ENCODE data around the gene KRTAP2-1. TPM values are rescaled to one million over a fixed set of nuclear protein-coding genes. Genes with fewer than 3 reads are reported as not detected.
"Not testable (repeated sequence)": the region's sequence is repeated elsewhere in the genome, so short reads cannot be mapped to it uniquely, and the experiment has no call there.

Gene KRTAP2-1
- polyA plus RNA-seq, 1 experiment: not detected

- POLR2A ChIA-PET: no interaction called here
- no peak within 1 kb of the TSS for H3K4me3 ChIP-seq (ENCODE audit: low read depth, low read length)
- H3K36me3 ChIP-seq (ENCODE audit: control insufficient read depth, insufficient read depth, low read length): no peaks in the 10 kb centered on the region
- CTCF ChIA-PET: interaction anchor here (1.6 to 2.0 kb wide), 2 partner anchors 18 to 157 kb away, joined by 3 to 8 read pairs; no protein-coding TSS in a partner anchor
- DNase-seq (ENCODE audit: low read depth): peak; percentile 83
- no peak for TF ChIP-seq CTCF (IDR thresholded peaks at IDR 0.05; ENCODE audit: insufficient read depth, low read depth, low read length)
- H3K27me3 ChIP-seq (ENCODE audit: control insufficient read depth, insufficient read depth, low read length): no peaks in the 10 kb centered on the region
Observed at GRCh38 chr17:41065829-41066624, 18.9 kb upstream of the KRTAP2-1 start, which contains the start of gene KRTAP2-4. KRTAP2-4 (minus strand) TSS chr17:41065879; CDS start chr17:41065845, 34 bp downstream.

GRCh38 chr17:41065016-41065689 lies 18.0 kb upstream of the KRTAP2-1 start:
- not testable (repeated sequence) for H3K27me3 ChIP-seq (ENCODE audit: control insufficient read depth, insufficient read depth, low read length); H3K4me3 ChIP-seq (ENCODE audit: low read depth, low read length); H3K36me3 ChIP-seq (ENCODE audit: control insufficient read depth, insufficient read depth, low read length); DNase-seq (ENCODE audit: low read depth)
- ChIA-PET POLR2A (interaction anchor here (0.5 kb wide), 1 partner anchor 39 kb away, joined by 3 read pairs; no protein-coding TSS in a partner anchor), CTCF (interaction anchor here (1.6 to 1.7 kb wide), 2 partner anchors 17 to 155 kb away, joined by 3 to 7 read pairs; no protein-coding TSS in a partner anchor)

- POLR2A ChIA-PET: interaction anchor here (0.5 kb wide), 1 partner anchor 38 kb away, joined by 3 read pairs; no protein-coding TSS in a partner anchor
Observed at GRCh38 chr17:41064301-41064700, 17.2 kb upstream of the KRTAP2-1 start.

GRCh38 chr17:41063449-41063848 lies 16.3 kb upstream of the KRTAP2-1 start:
- H3K4me3 ChIP-seq (ENCODE audit: low read depth, low read length): no peak overlapping the region
- no peak for TF ChIP-seq CTCF (IDR thresholded peaks at IDR 0.05; ENCODE audit: insufficient read depth, low read depth, low read length)
- H3K27me3 ChIP-seq (ENCODE audit: control insufficient read depth, insufficient read depth, low read length): no peaks in the 10 kb centered on the region
- H3K36me3 ChIP-seq (ENCODE audit: control insufficient read depth, insufficient read depth, low read length): no peaks in the 10 kb centered on the region
- ChIA-PET CTCF (interaction anchor here (0.6 to 1.7 kb wide), 3 partner anchors 16 to 260 kb away, joined by 3 to 7 read pairs (median 4); no protein-coding TSS in a partner anchor), POLR2A (no interaction called here)
- DNase-seq (ENCODE audit: low read depth): no peak

More at GRCh38 chr17:41064301-41064700, 17.2 kb upstream of the KRTAP2-1 start:
- no peak overlapping the region for H3K4me3 ChIP-seq (ENCODE audit: low read depth, low read length)
- CTCF ChIA-PET: interaction anchor here (0.6 to 1.7 kb wide), 3 partner anchors 107 to 259 kb away, joined by 3 to 7 read pairs (median 4); no protein-coding TSS in a partner anchor
- DNase-seq (ENCODE audit: low read depth): no peak
- H3K36me3 ChIP-seq (ENCODE audit: control insufficient read depth, insufficient read depth, low read length): no peaks in the 10 kb centered on the region
- no peak for TF ChIP-seq CTCF (IDR thresholded peaks at IDR 0.05; ENCODE audit: insufficient read depth, low read depth, low read length)
- H3K27me3 ChIP-seq (ENCODE audit: control insufficient read depth, insufficient read depth, low read length): no peaks in the 10 kb centered on the region

- no peaks in the 10 kb centered on the region; the same call in 1 of the 2 replicates for H3K36me3 ChIP-seq (ENCODE audit: control insufficient read depth, insufficient read depth, low read length)
- DNase-seq (ENCODE audit: low read depth): peak; percentile 99
- POLR2A ChIA-PET: interaction anchor here (1.0 to 1.2 kb wide), 2 partner anchors 21 to 108 kb away, joined by 3 read pairs; no protein-coding TSS in a partner anchor
- H3K4me3 ChIP-seq (ENCODE audit: low read depth, low read length): no peak overlapping the region
- no peak for TF ChIP-seq CTCF (IDR thresholded peaks at IDR 0.05; ENCODE audit: insufficient read depth, low read depth, low read length)
- H3K27me3 ChIP-seq (ENCODE audit: control insufficient read depth, insufficient read depth, low read length): no peaks in the 10 kb centered on the region
- CTCF ChIA-PET: interaction anchor here (1.0 to 2.2 kb wide), 3 partner anchors 152 to 487 kb away, joined by 3 to 9 read pairs (median 4); no protein-coding TSS in a partner anchor
Observed at GRCh38 chr17:41061964-41062363, 14.8 kb upstream of the KRTAP2-1 start.
